AG08395 (cell line): ENCODE results near the gene CCDC12.
A peak's percentile ranks its signal among the peaks of the same experiment; 100 is the strongest.
"Not testable (repeated sequence)": the region's sequence is repeated elsewhere in the genome, so short reads cannot be mapped to it uniquely, and the experiment has no call there.

Experiments
- DNase-seq: peaks from one replicate; pipeline ENCODE4 v3.0.0; 2012; ENCODE audit warnings: mixed read lengths, low spot score

The CCDC12 gene

GRCh38 chr3:46923559-46924350 is 52.8 kb downstream of the CCDC12 start:
- peak; percentile 53 for DNase-seq

GRCh38 chr3:46922871-46923558 is 53.5 kb downstream of the CCDC12 start:
- DNase-seq, result no peak

DNA sequence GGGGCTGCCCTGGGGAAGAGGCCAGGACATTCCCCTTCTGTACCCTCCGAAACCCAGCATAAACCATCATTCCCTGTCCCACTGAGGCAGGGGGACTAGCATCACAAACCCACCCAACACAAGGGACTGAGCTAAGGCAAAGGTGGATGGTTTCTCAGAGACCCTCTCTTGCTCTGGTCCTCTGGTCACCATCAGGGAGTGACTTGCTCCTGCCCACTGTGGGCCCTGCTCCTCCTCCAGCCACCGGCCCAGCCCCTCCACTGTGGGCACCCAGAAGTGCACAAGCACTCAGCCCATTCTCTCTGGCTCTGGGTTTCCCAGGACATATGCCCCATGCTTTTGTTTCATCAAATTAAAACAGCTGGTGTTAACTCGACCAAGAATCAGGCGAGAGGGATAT is 54.1 kb downstream of the CCDC12 start:
- no peak for DNase-seq

DNA sequence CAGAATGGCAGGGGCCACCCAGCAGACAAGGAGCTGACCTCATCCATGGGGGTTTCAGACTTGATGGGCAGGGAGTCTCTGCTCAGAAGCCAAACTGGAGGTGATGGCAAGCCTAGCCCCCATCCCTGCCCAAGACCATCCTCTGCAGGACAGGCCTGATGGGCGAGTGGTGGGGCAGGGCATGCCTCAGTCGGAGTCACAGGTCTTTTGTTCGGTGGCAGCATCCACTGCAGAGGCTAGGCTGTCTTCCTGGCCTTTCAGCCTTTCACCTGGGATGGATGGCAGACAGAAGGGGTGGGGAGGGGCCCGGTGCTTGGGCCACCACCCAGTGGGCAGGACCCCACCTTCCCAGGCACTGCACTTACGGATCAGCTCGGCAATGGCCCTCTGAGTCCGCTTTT is 54.7 kb downstream of the CCDC12 start:
- DNase-seq, result no peak

DNA sequence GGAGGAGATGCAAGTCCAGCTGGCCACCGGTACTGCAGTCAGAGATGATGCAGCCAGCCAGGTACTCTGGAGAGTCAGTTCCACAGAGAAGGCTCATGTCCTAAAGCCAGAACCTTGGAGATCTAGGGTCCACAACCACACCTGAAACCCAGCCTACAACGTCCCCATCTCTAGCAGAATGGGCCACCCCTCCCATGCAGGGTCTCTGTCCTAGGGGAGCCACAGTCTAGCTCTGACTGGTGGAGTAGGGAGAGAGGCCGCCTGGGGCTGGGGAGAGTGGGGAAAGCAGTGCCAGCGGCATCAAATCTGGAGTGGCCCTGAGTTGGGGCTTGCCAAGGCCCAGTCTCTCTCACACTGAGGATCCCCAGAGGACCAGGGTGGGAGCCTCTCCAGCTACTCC is 55.5 kb downstream of the CCDC12 start:
- no peak for DNase-seq

DNA sequence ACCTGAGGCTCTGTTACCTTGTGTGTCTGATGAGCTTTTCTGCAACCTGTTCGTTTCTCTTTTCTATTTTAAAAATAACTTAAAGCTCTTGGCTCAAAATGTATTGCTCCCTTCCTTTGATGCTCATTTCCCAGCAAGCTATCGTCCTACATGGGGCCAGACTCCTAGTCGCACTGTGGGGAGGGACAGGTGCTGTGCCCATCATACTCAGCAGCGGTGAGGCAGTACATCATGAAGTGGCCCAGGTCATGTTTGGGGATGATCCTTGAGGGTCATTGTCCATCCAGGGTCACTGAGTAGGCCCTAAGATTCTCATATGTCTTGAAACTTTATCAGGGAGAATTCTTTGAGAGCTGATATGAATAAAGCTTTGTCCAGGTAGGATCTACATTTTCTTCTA is 57.9 kb downstream of the CCDC12 start:
- no peak for DNase-seq

DNA sequence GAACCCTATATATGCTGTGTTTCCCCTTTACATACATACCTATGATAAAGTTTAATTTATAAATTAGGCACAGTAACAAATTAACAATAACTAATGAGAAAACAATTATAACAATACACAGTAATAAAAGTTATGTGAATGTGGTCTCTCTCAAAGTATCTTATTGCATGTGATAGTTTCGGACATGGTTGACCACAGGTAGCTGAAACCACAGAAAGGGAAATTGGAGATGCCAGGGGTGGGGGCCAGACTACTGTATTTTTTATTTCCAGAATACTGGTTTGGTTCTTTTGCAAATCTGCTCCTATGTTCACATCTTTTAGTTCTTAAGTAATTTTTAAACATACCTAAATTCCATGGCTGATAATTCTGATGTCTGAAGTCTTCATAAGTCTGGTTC is 58.3 kb downstream of the CCDC12 start:
- no peak for DNase-seq

DNA sequence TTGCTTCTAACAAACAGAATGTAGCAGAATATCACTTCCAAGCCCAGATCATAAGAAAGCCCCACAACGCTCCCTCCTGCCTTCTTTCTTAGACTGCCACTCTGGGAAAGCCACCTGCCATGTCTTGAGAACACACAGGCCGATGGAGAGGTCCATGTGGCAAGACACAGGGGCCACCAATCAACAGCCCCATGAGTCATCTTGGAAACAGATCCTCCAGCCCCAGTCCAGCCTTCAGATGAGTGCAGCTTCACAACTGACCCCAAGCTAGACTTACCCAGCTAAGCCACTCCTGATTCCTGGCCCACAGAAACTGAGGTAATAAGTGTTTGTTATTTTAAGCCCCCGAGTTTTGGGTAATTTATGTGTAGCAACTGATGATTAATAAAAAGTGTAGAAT is 59.3 kb downstream of the CCDC12 start:
- no peak for DNase-seq

DNA sequence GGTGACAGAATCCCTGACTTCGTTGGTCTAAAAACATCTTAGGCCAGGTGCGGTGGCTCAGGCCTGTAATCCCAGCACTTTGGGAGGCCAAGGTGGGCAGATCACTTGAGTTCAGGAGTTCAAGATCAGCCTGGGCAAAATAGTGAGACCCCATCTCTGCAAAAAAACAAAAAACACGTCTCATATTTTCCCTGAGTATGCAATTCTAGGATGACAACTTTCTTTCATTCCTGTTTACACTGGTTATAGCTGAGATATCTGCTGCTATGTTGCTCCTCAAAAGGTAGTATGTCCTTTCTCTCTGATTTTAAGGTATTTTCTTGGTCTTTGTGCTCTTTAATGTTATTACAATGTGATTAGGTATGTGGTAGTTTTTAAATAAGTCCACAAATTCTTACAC is 59.7 kb downstream of the CCDC12 start:
- DNase-seq, result no peak

DNA sequence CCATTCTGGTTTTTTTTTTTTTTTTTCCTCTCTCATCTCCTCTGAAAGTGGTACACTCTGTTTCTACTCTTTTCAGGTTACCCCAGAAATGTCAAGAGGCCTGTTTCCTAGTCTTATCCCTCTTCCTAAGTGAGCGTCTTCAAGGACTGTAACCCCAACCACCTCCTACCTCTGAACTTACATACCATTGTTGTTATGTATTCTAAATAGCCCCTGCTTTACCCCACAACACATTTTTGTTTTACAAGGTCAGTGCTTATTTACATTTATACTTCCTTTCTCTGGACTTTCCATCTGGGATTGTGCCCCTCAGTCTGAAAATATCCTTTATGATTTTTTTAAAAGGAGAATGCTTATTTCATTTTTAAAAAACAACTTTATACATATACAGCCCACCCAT is 60.3 kb downstream of the CCDC12 start:
- no peak for DNase-seq

DNA sequence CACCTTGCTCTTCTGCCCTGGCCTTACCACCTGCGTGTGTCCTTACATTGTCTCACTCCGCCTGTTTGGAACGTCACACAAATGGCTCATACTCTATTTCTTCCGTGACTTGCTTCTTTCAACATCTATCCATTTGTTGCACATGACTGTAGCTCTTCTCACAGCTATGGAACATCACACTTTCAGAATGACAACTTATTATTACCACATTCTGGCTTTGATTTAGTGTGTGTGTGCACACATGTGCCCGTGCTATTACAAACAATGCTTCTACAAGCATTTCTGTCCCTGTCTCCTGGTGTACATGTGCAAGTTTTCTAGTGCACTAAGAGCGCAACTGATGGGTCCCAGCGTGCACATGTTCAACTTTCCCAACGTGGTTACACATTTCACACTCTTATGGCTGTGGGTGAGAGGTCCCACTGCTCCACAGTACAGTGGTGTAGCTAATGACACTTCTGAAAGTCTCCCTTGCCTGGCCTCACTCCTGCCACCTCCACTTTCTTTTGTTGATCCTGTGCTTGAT is 61.2 kb downstream of the CCDC12 start:
- no peak for DNase-seq

DNA sequence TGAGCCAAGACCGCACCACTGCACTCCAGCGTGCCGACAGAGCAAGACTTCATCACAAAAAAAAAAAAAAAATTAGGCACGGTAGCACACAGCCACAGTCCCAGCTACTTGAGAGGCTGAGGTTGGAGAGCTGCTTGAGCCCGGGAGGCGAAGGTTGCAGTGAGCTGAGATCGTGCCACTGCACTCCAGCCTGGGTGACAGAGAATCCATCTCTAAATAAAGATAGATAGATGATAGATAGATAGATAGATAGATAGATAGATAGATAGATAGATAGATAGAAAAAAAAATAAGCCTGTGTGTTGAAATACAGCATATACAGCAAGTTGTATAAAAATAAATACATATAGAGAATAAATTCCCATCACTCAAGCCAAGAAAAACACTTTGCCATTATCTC is 61.7 kb downstream of the CCDC12 start:
- DNase-seq, result no peak

DNA sequence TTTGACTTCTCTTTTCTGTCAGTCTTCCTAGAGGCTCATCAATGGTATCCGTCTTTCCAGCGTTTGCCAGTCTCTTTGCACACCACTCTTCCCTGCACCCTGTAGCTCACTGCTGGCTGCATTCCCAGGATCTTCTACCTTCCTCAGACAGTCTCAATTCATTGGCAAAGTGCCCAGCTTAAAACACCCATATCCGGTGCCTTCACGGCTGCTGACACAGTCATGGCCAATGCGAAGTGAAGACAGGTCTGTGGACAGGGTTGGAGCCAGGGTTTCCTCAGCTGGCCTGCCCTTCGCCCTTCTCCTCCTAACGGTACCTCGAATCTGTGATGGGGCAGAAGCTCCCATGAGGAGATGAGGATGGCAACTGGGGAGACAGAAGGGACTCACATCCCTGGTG is 62.9 kb downstream of the CCDC12 start:
- DNase-seq, result no peak

DNA sequence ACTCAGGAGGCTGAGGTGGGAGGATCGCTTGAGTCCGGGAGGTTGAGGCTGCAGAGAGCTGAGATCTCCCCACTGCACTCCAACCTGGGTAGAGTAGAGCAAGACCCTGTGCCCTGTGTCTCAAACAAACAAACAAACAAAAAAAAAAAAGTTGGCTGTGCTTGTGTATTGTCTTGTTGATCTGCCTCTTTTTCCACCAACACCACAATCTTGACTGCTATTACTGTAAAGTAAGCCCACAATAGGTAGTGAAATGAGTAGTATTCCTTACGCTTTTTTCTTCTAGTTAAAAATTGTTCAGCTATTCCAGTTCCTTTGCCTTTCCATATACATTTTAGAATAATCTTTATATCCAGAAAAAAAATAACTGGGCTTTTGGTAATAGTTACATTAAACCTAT is 63.6 kb downstream of the CCDC12 start:
- no peak for DNase-seq

- DNase-seq, result not testable (repeated sequence)
Observed at GRCh38 chr3:46910914-46911313, 65.6 kb downstream of the CCDC12 start.

- DNase-seq, result no peak
Observed at GRCh38 chr3:46910166-46910760, 66.3 kb downstream of the CCDC12 start.

GRCh38 chr3:46909535-46910161 is 66.9 kb downstream of the CCDC12 start:
- peak; percentile 97 for DNase-seq

DNA sequence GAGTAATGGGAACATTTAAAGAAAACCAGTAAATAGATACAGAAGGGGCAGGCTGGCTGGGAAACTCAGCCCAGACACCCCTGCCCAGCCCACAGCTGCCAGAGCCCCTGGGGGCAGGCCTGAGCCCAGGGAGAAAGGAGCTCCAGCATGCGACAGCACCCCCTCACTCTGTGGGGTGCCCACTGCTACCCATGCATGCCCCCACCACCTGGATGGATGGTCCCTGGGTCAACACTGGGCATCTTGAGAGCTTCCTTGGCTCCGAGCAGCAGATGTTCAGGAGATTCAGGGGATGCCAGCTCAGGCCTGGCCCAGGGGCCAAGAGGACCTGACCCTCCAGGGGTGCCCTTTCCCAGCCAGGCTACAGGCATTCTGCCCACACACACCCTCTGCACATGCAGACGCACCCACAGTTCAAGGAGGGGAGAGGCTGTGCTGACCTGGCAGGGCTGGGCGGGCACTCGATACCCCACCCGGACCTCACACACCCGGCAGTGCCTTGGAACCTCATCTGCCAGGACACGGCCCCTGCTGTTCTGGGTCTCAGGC is 67.5 kb downstream of the CCDC12 start:
- DNase-seq, result no peak

- peak; percentile 61 for DNase-seq
Observed at GRCh38 chr3:46908294-46908985, 68.1 kb downstream of the CCDC12 start.

GRCh38 chr3:46907960-46908293 is 68.6 kb downstream of the CCDC12 start:
- DNase-seq, result no peak

GRCh38 chr3:46907271-46907670 is 69.3 kb downstream of the CCDC12 start:
- DNase-seq, result no peak
